ENCODE results near the gene UBR2.

UBR2 gene

GRCh38 chr6:42537536-42537935 lies 26.3 kb upstream of the UBR2 start:
- no peak for TF ChIP-seq CTCF (IDR thresholded peaks at IDR 0.05; ENCODE audit: insufficient read depth, low read depth, low read length, missing control alignments)
- DNase-seq (ENCODE audit: low read depth): no peak
- H3K4me3 ChIP-seq (ENCODE audit: low read depth, low read length): no peak overlapping the region

GRCh38 chr6:42539135-42539534 lies 24.7 kb upstream of the UBR2 start:
- H3K4me3 ChIP-seq (ENCODE audit: low read depth, low read length): no peak overlapping the region
- TF ChIP-seq CTCF (IDR thresholded peaks at IDR 0.05; ENCODE audit: insufficient read depth, low read depth, low read length, missing control alignments): no peak
- no peak for DNase-seq (ENCODE audit: low read depth)

GRCh38 chr6:42545226-42545773 lies 18.5 kb upstream of the UBR2 start:
- no peak for TF ChIP-seq CTCF (IDR thresholded peaks at IDR 0.05; ENCODE audit: insufficient read depth, low read depth, low read length, missing control alignments)
- H3K4me3 ChIP-seq (ENCODE audit: low read depth, low read length): no peak overlapping the region
- no peak for DNase-seq (ENCODE audit: low read depth)

GRCh38 chr6:42547407-42548329 lies 16.2 kb upstream of the UBR2 start:
- TF ChIP-seq CTCF (IDR thresholded peaks at IDR 0.05; ENCODE audit: insufficient read depth, low read depth, low read length, missing control alignments): peak; percentile 100
- peak; percentile 90 for DNase-seq (ENCODE audit: low read depth)
- peak overlapping the region; percentile 59 for H3K4me3 ChIP-seq (ENCODE audit: low read depth, low read length)

- no peak overlapping the region for H3K4me3 ChIP-seq (ENCODE audit: low read depth, low read length)
- no peak for TF ChIP-seq CTCF (IDR thresholded peaks at IDR 0.05; ENCODE audit: insufficient read depth, low read depth, low read length, missing control alignments)
- no peak for DNase-seq (ENCODE audit: low read depth)
Measured at GRCh38 chr6:42550277-42550676, 13.6 kb upstream of the UBR2 start.

GRCh38 chr6:42551217-42551616 lies 12.6 kb upstream of the UBR2 start:
- no peak for DNase-seq (ENCODE audit: low read depth)
- H3K4me3 ChIP-seq (ENCODE audit: low read depth, low read length): no peak overlapping the region
- no peak for TF ChIP-seq CTCF (IDR thresholded peaks at IDR 0.05; ENCODE audit: insufficient read depth, low read depth, low read length, missing control alignments)
